ENCODE results near the gene PARVA. TPM values are rescaled to one million over a fixed set of nuclear protein-coding genes. Genes with fewer than 3 reads are reported as not detected.

Gene PARVA
- total RNA-seq, 1 experiment from 2014 or later = 36.7 TPM

- intact Hi-C loops (cut with micrococcal nuclease) = no loop called here
Observed at GRCh38 chr11:12408156-12408770, 30.9 kb downstream of the PARVA start.

GRCh38 chr11:12409621-12410005 is 32.2 kb downstream of the PARVA start:
- intact Hi-C loops (cut with micrococcal nuclease) = no loop called here
- no peaks in the 10 kb centered on the region for H3K9me3 Mint-ChIP-seq (ENCODE audit: unreplicated experiment)
- H3K27ac Mint-ChIP-seq (ENCODE audit: low read depth, unreplicated experiment) = no peak overlapping the region
- no peak for DNase-seq (ENCODE audit: unreplicated experiment)
- peaks cover 12% of the 10 kb centered on the region for H3K4me1 Mint-ChIP-seq (ENCODE audit: insufficient read depth, unreplicated experiment)
- ChIA-PET POLR2A (no interaction called here), CTCF (interaction anchor here (0.6 to 1.8 kb wide), 5 partner anchors 24 to 487 kb away, joined by 3 to 5 read pairs (median 3); no protein-coding TSS in a partner anchor)
- no peak for TF ChIP-seq CTCF (IDR thresholded peaks at IDR 0.05; ENCODE audit: unreplicated experiment)
- no peak overlapping the region for H3K4me3 Mint-ChIP-seq (ENCODE audit: unreplicated experiment)
- BruUV-seq (replicated peaks) = no TSS peak
- no peaks in the 10 kb centered on the region for H3K27me3 Mint-ChIP-seq (ENCODE audit: insufficient read depth, unreplicated experiment)
- no peaks in the 10 kb centered on the region for H3K36me3 Mint-ChIP-seq (ENCODE audit: insufficient read depth, unreplicated experiment)

More at GRCh38 chr11:12408156-12408770, 30.9 kb downstream of the PARVA start:
- ChIA-PET POLR2A (no interaction called here), CTCF (interaction anchor here (0.6 to 0.9 kb wide), 2 partner anchors 54 to 483 kb away, joined by 3 to 4 read pairs; no protein-coding TSS in a partner anchor)
- Mint-ChIP-seq H3K4me3 (ENCODE audit: unreplicated experiment) (no peak overlapping the region), H3K27me3 (ENCODE audit: insufficient read depth, unreplicated experiment) (no peaks in the 10 kb centered on the region), H3K9me3 (ENCODE audit: unreplicated experiment) (no peaks in the 10 kb centered on the region), H3K4me1 (ENCODE audit: insufficient read depth, unreplicated experiment) (peaks cover 12% of the 10 kb centered on the region), H3K36me3 (ENCODE audit: insufficient read depth, unreplicated experiment) (no peaks in the 10 kb centered on the region), H3K27ac (ENCODE audit: low read depth, unreplicated experiment) (no peak overlapping the region)
- no peak for TF ChIP-seq CTCF (IDR thresholded peaks at IDR 0.05; ENCODE audit: unreplicated experiment)
- no peak for DNase-seq (ENCODE audit: unreplicated experiment)
- BruUV-seq (replicated peaks) = no TSS peak

- Mint-ChIP-seq H3K4me1 (ENCODE audit: insufficient read depth, unreplicated experiment) (peaks cover 12% of the 10 kb centered on the region), H3K27ac (ENCODE audit: low read depth, unreplicated experiment) (no peak overlapping the region), H3K27me3 (ENCODE audit: insufficient read depth, unreplicated experiment) (no peaks in the 10 kb centered on the region), H3K9me3 (ENCODE audit: unreplicated experiment) (no peaks in the 10 kb centered on the region), H3K36me3 (ENCODE audit: insufficient read depth, unreplicated experiment) (no peaks in the 10 kb centered on the region), H3K4me3 (ENCODE audit: unreplicated experiment) (no peak overlapping the region)
- ChIA-PET POLR2A (interaction anchor here (1.3 kb wide), 1 partner anchor 9 kb away, joined by 4 read pairs; no protein-coding TSS in a partner anchor), CTCF (interaction anchor here (0.7 to 2.0 kb wide), 10 partner anchors 15 to 493 kb away, joined by 3 to 7 read pairs (median 3); no protein-coding TSS in a partner anchor)
- peak; percentile 11 for TF ChIP-seq CTCF (IDR thresholded peaks at IDR 0.05; ENCODE audit: unreplicated experiment)
- peak; percentile 31 for DNase-seq (ENCODE audit: unreplicated experiment)
- intact Hi-C loops (cut with micrococcal nuclease) = no loop called here
- BruUV-seq (replicated peaks) = no TSS peak
Observed at GRCh38 chr11:12410006-12410728, 32.8 kb downstream of the PARVA start.

GRCh38 chr11:12411393-12411792 is 34.0 kb downstream of the PARVA start:
- CTCF ChIA-PET = interaction anchor here (0.5 to 3.2 kb wide), 11 partner anchors 17 to 990 kb away, joined by 3 to 9 read pairs (median 4); no protein-coding TSS in a partner anchor
- POLR2A ChIA-PET = interaction anchor here (1.3 kb wide), 1 partner anchor 8 kb away, joined by 4 read pairs; no protein-coding TSS in a partner anchor
- DNase-seq (ENCODE audit: unreplicated experiment) = no peak
- H3K27ac Mint-ChIP-seq (ENCODE audit: low read depth, unreplicated experiment) = peak overlapping the region; percentile 63
- no peak overlapping the region for H3K4me3 Mint-ChIP-seq (ENCODE audit: unreplicated experiment)
- H3K4me1 Mint-ChIP-seq (ENCODE audit: insufficient read depth, unreplicated experiment) = peaks cover 14% of the 10 kb centered on the region
- H3K9me3 Mint-ChIP-seq (ENCODE audit: unreplicated experiment) = no peaks in the 10 kb centered on the region
- no TSS peak for BruUV-seq (replicated peaks)
- H3K36me3 Mint-ChIP-seq (ENCODE audit: insufficient read depth, unreplicated experiment) = no peaks in the 10 kb centered on the region
- intact Hi-C loops (cut with micrococcal nuclease) = no loop called here
- no peak for TF ChIP-seq CTCF (IDR thresholded peaks at IDR 0.05; ENCODE audit: unreplicated experiment)
- no peaks in the 10 kb centered on the region for H3K27me3 Mint-ChIP-seq (ENCODE audit: insufficient read depth, unreplicated experiment)

All from MCF 10A (cell line).